Measurements from ENCODE around the gene PPP1R3D.
"Not testable (repeated sequence)": the region's sequence is repeated elsewhere in the genome, so short reads cannot be mapped to it uniquely, and the experiment has no call there.

Gene PPP1R3D, protein sequence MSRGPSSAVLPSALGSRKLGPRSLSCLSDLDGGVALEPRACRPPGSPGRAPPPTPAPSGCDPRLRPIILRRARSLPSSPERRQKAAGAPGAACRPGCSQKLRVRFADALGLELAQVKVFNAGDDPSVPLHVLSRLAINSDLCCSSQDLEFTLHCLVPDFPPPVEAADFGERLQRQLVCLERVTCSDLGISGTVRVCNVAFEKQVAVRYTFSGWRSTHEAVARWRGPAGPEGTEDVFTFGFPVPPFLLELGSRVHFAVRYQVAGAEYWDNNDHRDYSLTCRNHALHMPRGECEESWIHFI

DNA sequence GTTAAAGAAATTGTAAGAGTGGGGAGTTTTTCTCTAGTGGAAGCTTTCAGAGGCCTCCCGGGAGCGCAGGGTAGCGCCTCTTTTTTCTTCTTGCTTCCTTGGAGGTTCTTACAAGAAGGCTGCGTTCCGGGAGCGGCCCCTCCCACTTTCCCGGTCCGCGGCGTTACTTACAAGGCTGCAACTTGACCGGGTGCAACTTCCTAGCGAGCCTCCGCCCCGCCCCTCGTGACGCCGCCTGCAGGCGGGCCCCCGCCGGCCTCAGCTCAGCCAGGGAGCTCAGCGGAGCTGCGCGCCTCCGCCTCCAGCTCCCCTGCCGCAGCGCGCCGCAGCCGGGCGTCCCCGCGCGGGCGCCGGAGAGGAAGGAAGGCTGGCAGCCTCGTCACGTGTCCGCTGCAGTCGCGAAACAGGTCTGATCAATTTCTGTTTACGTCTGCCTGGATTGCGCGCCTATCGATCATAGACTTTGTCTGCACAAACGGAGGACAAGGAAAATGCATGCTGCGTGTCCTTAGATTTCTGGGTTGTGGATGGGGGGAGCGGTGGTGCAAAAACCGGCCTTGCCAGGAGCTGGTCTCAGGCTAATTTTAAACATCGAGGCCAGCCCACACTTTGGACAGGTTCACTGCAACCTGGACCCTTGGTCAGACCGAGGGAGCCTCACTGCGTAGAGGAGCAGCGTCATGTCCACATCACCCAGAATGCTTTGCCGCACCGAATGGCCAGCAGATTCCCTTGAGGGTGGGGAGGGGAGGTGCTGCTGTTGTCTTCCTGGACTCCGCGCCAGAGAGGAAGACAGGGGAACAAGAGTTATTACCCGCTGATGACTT lies at the start of gene PPP1R3D, which contains the start of gene FAM217B:
TSS of gene PPP1R3D (minus strand) at position 177 of the 827 bp plus-strand sequence. CDS start 374 bp downstream, outside the sequence.
TSS of gene FAM217B (plus strand) at position 261 of the 827 bp plus-strand sequence. CDS start 3,555 bp downstream, outside the sequence.
- peak; percentile 86 for DNase-seq

DNA sequence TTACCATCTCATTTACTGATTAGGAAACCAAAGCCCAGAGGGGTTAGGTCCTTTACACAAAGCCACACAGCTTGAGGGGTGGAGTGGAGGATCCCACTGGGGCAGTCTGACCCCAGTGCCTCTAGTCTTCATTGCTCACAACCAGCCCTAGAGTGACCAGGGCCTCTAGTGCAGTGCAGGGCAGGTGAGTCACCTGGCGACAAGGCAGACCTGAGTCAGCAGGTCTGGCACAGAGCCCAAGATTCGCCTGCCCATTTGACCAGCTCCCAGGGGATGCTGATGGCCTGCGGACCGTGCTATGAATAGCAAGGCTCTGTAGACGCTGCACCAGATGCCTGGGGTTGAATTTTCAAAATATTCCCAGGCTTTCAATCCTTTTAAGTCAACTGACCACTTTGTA lies 48.0 kb upstream of the PPP1R3D start:
- no peak for DNase-seq

DNA sequence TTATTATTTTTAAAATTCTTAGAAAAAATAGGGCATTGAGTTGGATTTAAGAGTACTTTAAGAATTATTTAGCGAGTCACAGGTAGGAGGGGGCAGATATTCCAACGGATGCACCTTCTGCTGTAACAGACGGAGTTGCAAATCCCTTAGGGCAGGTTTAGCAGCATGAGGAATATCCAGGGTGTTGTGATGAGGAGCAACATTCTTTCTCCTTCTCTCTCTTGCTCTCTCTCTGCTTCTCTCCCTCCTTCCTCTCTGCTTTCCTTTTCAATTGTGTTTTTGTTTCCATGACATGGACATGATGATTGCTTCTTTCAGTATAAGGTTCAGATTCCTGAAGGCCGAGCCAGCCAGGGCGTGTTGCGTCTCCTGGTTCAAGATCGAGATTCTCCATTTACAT lies 47.0 kb upstream of the PPP1R3D start:
- no peak for DNase-seq

DNA sequence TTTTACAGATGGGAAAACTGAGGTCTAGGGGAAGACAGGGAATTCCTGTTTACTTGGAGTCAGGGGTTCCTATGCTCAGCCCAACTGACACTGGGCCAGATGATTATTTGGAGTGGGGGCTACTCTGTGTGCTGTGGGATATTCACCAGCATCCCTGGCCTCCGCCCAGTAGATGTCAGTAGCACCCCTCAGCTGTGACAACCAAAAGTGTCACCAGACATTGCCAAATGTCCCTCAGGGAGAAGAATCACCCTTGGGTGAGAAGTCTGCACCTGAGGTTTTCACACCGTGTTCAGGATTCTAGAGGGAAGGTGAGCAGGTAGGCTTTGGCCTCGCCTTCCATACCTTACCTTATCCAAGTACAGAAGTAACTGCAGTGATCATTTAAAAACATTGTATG lies 45.8 kb upstream of the PPP1R3D start:
- no peak for DNase-seq

DNA sequence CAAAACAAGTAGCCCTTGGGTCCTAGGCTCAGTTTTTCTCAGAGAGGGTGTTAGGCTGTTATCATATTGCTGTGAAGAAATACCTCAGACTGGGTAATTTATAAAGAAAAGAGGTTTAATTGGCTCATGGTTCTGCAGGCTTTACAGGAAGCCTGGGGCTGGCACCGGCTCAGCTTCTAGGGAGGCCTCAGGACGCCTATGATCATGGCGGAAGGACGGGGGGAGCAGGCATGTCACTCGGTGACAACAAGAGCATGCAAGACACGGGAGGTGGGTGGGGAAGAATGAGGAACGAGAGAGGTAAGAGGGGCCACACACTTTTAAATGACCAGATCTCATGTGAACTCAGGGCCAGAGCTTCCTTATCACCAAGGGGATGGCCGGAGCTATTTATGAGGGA lies 45.1 kb upstream of the PPP1R3D start:
- no peak for DNase-seq

DNA sequence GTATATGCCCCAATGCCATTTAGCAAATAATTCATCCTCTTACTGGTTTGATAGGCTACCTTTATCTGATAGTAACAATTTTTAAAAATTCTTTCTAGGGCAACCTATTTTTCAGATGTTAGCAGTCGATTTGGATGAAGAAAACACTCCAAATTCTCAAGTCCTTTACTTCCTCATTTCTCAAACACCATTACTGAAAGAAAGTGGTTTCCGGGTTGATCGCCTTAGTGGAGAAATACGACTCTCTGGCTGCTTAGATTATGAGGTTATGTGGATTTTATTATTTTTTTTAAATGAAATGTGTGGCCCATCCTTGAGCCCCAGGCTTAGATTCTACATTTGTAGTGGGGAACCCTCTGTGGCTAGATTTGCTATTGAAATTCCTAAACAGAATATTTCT lies 44.4 kb upstream of the PPP1R3D start:
- no peak for DNase-seq

DNA sequence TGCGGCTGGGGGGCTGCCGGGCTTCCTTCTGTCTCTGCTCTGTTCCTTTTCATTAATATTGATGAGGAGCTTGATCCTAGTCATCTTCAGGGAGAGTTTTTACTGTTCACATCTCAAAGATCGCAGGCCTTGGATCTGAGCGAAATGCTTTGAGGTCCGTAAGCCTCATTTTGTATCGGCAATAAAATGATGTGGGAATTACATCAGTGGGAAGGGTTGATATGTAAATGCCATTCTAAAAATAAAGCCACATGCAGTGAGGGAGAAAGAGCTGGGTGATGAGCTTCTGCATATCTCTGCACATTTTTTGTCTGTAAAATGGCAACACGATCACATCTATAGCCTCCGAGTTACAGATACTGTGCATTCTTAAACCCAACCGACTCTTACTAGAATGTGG lies 43.0 kb upstream of the PPP1R3D start:
- DNase-seq = no peak

DNA sequence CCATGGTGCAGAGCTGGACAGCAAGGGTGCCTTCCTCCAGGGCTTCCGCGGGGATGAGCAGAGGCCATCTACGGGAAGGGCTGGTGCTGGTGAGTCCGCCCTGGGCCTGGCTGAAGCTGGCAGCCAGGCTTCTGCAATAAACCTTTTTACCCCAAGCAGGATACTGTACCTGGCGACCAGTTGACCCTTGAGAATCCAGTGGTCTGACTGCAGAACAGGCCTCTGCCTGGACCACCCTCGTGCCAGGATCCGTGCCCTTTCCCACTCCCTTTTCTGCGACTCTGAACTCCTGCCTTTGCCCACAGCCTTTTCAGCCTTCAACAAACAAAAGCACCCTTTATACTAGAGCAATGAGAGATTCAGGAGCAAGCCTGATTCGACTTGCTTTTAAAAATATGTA lies 37.0 kb upstream of the PPP1R3D start:
- DNase-seq = no peak

DNA sequence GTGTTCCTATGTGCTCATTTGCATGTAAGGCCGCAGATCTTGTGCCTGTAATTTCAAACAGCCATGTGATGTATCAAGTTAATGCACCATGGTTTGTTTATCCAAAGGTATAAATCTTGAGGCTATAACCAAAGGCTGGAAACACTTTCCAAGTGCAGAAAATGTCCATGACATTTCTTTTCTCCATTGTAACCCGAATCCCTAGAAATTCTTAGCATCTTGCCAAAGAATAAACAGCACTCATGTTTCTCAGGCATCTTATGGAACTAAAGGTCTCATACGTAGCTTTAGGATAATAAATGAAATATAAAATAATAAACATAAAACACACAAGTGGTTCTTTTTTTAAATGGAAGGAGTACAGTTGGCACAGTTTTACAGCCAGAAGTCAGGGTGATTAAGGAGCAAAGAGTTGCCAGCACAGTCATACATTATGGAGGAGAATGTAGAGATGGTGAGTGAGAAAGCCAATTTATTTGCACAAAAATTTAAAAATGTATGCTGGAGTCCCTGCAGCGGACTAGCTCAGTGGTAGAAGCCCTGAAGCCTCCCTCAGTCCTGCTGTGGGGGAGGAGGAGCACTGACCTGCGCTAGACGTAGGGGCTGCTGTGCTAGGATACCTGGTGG lies 36.2 kb upstream of the PPP1R3D start:
- DNase-seq = no peak

DNA sequence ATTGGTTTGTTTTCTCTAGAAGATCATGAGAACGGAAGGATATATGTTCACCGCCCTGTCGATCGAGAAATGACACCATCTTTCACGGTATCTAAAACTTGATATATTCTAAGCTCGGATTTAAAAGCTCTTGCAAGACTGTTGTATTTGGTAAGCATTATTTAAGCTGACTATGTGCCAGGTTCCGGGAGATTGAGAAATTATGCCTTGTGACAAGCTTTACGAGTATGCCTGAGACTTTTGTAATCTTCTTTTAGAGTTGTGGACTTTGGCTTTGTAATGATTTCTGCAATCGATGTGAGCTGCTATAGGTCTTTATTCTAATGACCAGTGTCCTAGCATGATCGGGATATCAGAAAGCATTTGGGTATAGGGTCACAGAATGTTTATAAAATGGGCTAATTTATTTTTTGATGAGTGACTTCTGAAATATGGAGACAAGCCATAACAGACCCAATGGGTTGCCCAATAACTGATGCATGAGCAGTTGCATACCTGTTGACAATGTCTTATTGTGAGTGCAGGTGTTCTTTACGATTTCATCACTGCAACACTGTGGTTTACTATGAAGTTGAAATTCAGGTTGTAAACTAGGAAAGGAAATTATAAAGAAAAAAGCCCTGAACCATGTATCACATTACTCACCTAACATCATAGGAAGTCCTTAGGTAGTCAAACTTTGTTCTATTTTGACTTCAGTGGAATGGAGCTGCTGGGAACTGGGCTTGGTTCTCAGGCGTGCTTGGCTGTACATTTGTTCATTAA lies 32.1 kb upstream of the PPP1R3D start:
- DNase-seq = no peak

DNA sequence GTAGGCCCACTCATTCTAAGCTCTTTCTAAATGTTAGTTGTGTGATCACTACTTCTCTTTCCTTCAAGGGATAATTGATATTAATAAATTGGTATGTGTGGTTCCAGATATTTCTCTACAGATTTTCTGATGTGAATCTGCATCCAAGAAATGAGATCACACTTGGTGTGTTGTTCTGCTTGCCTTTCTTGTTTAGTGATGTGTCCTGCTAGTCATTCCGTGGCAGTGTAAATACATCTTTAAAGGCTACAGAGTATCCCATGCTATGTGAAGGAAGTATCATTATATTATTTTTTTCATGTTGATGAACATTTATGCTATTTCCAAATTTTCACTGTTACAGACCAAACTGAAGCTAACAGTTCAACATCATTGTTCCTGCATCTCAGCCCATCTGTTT lies 31.3 kb upstream of the PPP1R3D start:
- no peak for DNase-seq

DNA sequence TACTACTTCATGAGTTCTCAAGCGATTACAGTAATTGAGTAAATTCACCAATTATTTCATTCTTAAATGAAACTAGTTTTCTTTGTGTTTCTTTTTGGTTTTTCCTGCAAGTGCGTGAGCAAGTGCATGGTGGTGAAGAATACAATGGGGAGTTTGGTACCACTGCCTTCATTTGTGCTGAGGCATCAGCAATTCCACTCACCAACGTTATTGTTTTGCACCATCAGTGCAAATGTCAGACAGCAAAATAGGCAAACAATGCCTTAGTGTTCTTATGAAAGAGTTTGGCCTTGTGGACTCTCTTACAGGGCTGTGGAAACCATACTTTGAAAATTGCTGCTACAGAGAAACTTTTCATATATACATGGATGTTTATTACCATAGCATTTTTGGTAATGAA lies 26.3 kb upstream of the PPP1R3D start:
- DNase-seq = no peak

DNA sequence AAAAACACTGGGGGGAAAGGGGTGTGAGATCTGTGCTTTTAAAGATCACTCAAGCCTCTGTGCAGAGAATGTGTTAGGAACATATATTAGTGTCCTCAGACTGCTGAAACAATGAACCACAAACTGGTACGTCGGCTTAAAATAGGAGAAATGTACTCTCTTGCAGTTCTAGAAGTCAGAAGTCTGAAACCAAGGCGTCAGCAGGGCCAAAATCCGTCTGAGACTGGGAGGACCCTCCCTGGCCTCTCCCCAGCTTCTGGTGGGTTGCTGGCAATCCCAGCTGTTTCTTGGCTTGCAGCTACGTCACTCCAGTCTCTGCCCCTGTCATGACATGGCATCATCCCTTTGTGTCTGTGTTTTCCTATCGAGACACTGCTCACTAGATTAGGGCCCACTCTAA lies 22.1 kb upstream of the PPP1R3D start:
- no peak for DNase-seq

DNA sequence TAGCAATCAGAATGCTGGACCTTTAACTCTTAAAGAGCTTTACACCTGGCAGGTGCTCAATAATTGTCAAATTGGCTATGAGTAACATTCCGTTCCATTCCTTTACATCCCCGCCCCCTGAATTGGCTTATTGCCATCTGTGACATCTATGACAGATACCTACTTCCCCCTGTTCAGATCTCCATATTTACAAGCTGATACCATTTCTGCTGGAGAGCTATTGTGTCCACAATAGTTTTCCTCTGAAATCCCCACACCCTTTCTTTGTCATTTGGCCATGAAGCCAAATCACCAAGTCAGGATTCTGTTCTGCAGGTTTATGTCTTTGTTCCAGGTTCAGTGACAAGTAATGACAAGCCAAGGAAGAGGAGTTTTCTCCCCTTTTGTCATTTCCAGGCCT lies 21.3 kb upstream of the PPP1R3D start:
- no peak for DNase-seq

DNA sequence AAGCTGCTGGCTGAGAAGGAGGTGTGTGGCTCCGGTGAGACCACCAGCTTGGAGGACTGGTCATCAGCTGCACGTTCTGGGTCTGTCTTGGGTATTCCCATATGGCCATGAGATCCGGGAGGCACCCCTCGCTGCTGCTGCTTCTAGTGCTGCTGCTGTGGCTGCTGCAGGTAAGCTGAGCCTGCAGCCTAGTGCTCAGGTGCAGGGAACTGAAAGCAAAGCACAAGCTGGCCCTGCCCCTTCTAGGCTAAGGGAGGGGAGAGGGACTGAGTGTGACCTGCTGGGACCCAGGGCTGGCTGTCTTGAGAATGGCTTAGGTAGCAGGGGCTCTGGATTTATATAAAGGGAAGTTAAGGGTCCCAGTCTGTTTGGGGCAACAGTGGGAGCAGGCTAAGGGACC lies 18.5 kb upstream of the PPP1R3D start:
- no peak for DNase-seq

DNA sequence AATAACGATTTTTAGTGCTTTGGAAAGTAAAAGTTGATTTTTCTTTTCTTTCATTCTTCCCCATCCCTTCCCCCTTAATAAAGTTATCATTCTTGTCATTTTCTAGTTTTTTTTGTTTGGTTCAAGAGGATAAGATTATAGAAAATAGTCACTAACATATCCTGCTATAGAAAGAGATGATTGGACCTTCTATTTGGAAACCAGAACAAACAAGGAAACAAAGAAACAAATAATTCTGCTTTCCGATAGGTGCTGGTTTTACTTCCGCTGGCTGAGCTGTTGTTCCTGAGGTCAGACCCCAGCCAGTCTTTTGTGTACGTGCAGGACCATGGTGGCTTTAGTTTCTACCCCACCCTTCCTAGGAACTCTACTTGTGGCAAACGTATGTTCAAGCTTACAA lies 18.0 kb upstream of the PPP1R3D start, which contains the start of gene CDH26:
TSS of gene CDH26 (plus strand) at position 301 of the 400 bp plus-strand sequence. CDS start 304 bp downstream, outside the sequence.
- DNase-seq = no peak

DNA sequence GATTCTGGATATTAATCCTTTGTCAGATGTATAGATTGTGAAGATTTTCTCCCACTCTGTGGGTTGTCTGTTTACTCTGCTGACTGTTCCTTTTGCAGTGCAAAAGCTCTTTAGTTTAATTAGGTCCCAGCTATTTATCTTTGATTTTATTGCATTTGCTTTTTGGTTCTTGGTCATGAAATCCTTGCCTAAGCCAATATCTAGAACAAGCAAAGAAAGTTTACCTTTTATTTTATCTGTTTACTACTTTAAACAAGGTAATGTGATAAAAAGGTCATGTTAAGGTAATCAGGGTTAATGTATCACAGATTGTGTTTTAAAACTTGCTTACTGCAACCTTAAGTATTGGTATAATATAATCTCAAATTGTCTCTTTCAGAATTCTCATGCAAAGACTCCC lies 17.5 kb upstream of the PPP1R3D start:
- DNase-seq = not testable (repeated sequence)

DNA sequence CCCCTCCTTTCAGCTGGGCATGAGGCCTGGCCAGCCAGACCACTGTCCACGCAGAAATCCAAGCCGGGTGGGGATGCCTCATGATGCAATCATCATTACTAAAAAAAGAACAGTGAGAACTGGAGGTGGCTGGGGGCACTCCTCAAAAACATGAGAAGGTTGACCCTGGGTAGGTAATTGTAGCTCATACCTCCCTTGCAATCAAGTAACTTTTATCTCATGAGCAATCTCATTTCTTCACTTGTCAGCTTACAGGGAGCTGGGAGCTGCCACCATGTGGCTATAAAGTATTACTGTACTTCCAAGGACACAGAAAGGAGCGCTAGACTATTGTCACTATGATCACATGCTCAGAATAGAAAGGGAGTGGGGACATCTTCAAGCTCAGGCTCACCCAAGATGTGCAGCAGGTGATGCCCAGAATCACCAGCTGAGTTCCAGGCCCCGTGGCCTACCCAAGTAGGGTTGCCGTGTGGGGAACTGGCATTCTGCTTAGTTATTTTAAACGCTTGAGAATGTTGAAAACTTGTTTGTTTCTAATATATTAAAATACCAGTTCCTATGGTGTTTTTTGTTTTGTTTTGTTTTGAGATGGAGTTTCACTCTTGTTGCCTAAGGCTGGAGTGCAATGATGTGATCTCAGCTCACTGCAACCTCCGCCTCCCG lies 15.2 kb upstream of the PPP1R3D start:
- no peak for DNase-seq

DNA sequence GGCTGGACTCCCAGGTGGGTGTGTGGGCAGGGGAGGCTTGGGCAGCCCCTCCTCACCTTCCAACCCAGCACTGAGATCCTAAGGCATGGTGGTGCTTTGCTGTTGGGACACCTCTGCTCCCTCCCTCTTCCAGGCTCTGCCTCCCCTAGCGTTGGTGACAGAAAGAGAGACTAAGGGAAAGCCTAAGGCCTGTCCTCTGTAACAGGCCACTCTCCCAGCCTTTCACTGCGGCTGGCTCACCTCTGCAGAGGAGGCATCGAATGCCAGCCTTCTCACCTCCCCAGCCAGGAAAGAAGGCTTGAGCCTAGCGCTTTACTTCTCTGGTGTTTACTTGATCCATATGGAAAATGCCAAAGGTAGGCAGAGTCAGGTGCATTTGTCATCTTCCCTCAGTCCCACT lies 14.6 kb upstream of the PPP1R3D start:
- DNase-seq = no peak

DNA sequence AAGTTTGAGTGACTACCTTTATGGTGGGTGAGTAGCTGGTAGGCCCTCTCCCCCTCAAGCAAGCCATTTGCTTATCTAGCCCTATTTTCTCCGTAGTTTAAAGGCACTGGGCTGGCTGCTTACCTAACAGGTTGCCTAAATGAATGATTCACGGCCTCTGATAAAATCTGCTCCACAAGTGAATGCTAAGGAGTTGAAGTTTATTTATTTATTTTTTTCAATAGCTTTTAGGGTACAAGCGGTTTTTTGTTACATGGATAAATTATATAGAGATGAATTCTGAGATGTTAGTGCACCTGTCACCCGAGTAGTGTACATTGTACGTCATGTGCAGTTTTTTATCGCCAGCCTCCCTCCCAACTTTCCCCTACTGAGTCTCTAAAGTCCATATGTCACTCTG lies 9.8 kb upstream of the PPP1R3D start:
- no peak for DNase-seq

DNA sequence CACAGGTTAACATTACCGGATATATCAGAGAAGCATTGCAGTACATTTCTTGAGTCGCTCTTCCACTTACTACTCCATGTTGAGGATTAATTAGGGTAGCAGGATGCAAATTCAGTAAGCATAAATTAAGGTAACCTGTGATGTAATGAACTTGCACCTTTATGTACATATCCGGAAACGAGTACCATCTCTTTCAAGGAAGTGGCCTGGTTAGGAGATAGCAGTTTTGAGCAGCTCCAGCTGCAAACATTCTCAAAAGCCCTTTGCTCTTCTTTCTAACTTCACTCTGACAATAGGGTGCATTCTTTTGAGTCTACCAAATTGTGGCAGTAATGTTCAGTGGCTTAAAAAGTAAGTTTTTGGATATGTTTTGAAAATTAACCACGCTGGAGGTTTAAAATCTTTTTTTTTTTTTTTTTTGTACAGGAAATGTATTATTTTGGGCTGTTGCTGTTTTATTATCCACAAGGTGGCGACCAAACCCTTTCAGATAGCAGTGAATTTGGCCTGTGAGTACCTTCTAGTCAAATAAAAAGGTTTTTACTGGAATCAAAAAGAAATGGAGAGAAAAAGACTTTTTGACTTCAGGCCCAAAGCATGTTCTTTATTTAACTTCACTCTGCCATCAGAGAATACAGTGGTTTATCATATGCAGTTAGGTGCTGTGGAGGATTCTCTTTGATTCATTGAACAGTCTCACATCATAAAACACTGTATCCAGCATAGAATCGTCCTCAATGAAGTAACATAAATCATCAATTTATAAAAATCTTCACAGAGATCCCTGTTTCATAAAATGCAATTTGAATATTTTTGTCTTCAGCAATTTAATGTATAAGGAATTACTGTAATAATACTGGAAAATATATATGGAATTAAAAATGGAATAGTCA lies 9.0 kb upstream of the PPP1R3D start:
- no peak for DNase-seq

All from activated effector memory CD4-positive, alpha-beta T cell treated with Interleukin-2 at 50 U/mL for 16 hours (primary cell).